Body of pancreas (tissue), 4 donors: ENCODE measurements around the gene SBSN.

ENCODE experiments used
- POLR2A ChIP-seq, 3 donors: fragments of 450-650 bp; IDR thresholded peaks; one replicate each; pipeline ENCODE4 v1.6.1; 2016; ENCODE audit warnings: antibody characterized with exemption in 3 of 3, mild to moderate bottlenecking in 2 of 3
- TF ChIP-seq, protein P1 (sequence below), 7 experiments: fragments of 450-650 bp in 4 of 7; fragments of 200-600 bp in 3 of 7; sonication (generic) in 3 of 7; IDR thresholded peaks; one replicate each; pipeline ENCODE4 v1.5.1; 2016 to 2019; ENCODE audit warnings: antibody characterized with exemption in 7 of 7

DNA sequence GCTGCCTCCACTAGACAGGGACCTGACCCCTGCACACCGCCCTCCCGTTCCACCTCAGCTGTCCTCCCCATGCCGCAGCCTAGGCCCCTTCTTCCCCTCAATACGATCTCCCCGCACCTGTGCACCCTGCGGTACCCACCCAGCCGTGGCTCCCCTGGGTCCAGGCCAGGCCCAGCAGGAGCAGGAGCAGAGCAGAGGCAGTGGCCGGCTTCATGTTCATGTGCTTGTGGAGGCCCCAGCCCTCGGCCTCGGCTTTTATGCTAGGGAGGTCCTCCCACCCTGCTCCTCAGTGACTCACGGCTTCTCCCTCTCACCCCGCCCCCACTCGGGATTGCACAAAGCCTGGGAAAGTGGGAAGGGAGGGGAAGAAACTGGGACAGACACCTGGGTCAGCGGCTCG is 26.4 kb downstream of the SBSN start:
- TF ChIP-seq, protein P1, sequence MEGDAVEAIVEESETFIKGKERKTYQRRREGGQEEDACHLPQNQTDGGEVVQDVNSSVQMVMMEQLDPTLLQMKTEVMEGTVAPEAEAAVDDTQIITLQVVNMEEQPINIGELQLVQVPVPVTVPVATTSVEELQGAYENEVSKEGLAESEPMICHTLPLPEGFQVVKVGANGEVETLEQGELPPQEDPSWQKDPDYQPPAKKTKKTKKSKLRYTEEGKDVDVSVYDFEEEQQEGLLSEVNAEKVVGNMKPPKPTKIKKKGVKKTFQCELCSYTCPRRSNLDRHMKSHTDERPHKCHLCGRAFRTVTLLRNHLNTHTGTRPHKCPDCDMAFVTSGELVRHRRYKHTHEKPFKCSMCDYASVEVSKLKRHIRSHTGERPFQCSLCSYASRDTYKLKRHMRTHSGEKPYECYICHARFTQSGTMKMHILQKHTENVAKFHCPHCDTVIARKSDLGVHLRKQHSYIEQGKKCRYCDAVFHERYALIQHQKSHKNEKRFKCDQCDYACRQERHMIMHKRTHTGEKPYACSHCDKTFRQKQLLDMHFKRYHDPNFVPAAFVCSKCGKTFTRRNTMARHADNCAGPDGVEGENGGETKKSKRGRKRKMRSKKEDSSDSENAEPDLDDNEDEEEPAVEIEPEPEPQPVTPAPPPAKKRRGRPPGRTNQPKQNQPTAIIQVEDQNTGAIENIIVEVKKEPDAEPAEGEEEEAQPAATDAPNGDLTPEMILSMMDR (IDR thresholded peaks at IDR 0.05) = no peak
- no peak for TF ChIP-seq POLR2A (IDR thresholded peaks at IDR 0.05)
